Glutamatergic neuron (in vitro differentiated cells): ENCODE data around the gene CCDC86. TPM values are rescaled to one million over a fixed set of nuclear protein-coding genes. Genes with fewer than 3 reads are reported as not detected.
"Not testable (repeated sequence)": the region's sequence is repeated elsewhere in the genome, so short reads cannot be mapped to it uniquely, and the experiment has no call there.

Source experiments
- DNase-seq: peaks from one replicate; pipeline ENCODE4 v3.0.0; 2022
- H3K27ac Mint-ChIP-seq: one replicate; pipeline ENCODE4 v1.8.0; 2020; ENCODE audit warnings: mild to moderate bottlenecking, mixed read lengths, inconsistent platforms; ENCODE audit not compliant: unreplicated experiment
- H3K27me3 Mint-ChIP-seq: one replicate; pipeline ENCODE4 v1.8.0; 2020; ENCODE audit warnings: mild to moderate bottlenecking, moderate library complexity, mixed read lengths, inconsistent platforms; ENCODE audit not compliant: unreplicated experiment
- H3K36me3 Mint-ChIP-seq: one replicate; pipeline ENCODE4 v1.8.0; 2020; ENCODE audit warnings: mild to moderate bottlenecking, mixed read lengths, inconsistent platforms; ENCODE audit not compliant: unreplicated experiment
- H3K4me1 Mint-ChIP-seq: one replicate; pipeline ENCODE4 v1.8.0; 2020; ENCODE audit warnings: mild to moderate bottlenecking, low read depth, mixed read lengths, inconsistent platforms; ENCODE audit not compliant: unreplicated experiment
- H3K4me3 Mint-ChIP-seq: one replicate; pipeline ENCODE4 v1.8.0; 2020; ENCODE audit warnings: mild to moderate bottlenecking, mixed read lengths, inconsistent platforms; ENCODE audit not compliant: unreplicated experiment
- H3K9me3 Mint-ChIP-seq: one replicate; pipeline ENCODE4 v1.8.0; 2020; ENCODE audit warnings: mild to moderate bottlenecking, moderate library complexity, mixed read lengths, inconsistent platforms; ENCODE audit not compliant: unreplicated experiment
- CTCF ChIP-seq: fragments of 200-600 bp; sonication (generic); IDR thresholded peaks from one replicate; pipeline ENCODE4 v1.5.0; 2021; ENCODE audit not compliant: partially characterized antibody, unreplicated experiment
- total RNA-seq: library from RNA; stranded (reverse); fragmentation: NEBNext Ultra II Directional; extraction: Animal tissue kit (Norgen Biotek cat#: 25700); gene quantifications from one replicate; pipeline ENCODE4 v1.2.1, GENCODE V29; 2021; ENCODE audit not compliant: unreplicated experiment

The CCDC86 gene
- total RNA-seq, 1 donor from 2014 or later = 12.7 TPM

- H3K4me3 Mint-ChIP-seq = no peak overlapping the region
- TF ChIP-seq CTCF = no peak
- DNase-seq = no peak
- peaks cover 3% of the 10 kb centered on the region for H3K36me3 Mint-ChIP-seq
- no peaks in the 10 kb centered on the region for H3K4me1 Mint-ChIP-seq
- H3K27ac Mint-ChIP-seq = no peak overlapping the region
- H3K9me3 Mint-ChIP-seq = peaks cover 2% of the 10 kb centered on the region
- H3K27me3 Mint-ChIP-seq = peaks cover 10% of the 10 kb centered on the region
Measured at GRCh38 chr11:60821827-60822599, 19.9 kb upstream of the CCDC86 start.

- not testable (repeated sequence) for H3K27ac Mint-ChIP-seq, H3K4me1 Mint-ChIP-seq, DNase-seq, H3K4me3 Mint-ChIP-seq, H3K9me3 Mint-ChIP-seq, H3K36me3 Mint-ChIP-seq
- H3K27me3 Mint-ChIP-seq = peaks cover 15% of the 10 kb centered on the region
Measured at GRCh38 chr11:60823745-60824306, 18.1 kb upstream of the CCDC86 start.

GRCh38 chr11:60825118-60825517 is 16.8 kb upstream of the CCDC86 start:
- TF ChIP-seq CTCF = no peak
- DNase-seq = no peak
- H3K27me3 Mint-ChIP-seq = peaks cover 16% of the 10 kb centered on the region
- no peak overlapping the region for H3K4me3 Mint-ChIP-seq
- H3K4me1 Mint-ChIP-seq = peaks cover 3% of the 10 kb centered on the region
- H3K36me3 Mint-ChIP-seq = no peaks in the 10 kb centered on the region
- peaks cover 2% of the 10 kb centered on the region for H3K9me3 Mint-ChIP-seq
- no peak overlapping the region for H3K27ac Mint-ChIP-seq

- no peak overlapping the region for H3K27ac Mint-ChIP-seq
- no peak for DNase-seq
- no peaks in the 10 kb centered on the region for H3K36me3 Mint-ChIP-seq
- no peak overlapping the region for H3K4me3 Mint-ChIP-seq
- peaks cover 14% of the 10 kb centered on the region for H3K27me3 Mint-ChIP-seq
- peaks cover 3% of the 10 kb centered on the region for H3K4me1 Mint-ChIP-seq
- no peak for TF ChIP-seq CTCF
- peaks cover 2% of the 10 kb centered on the region for H3K9me3 Mint-ChIP-seq
Measured at GRCh38 chr11:60825790-60826189, 16.1 kb upstream of the CCDC86 start.

DNA sequence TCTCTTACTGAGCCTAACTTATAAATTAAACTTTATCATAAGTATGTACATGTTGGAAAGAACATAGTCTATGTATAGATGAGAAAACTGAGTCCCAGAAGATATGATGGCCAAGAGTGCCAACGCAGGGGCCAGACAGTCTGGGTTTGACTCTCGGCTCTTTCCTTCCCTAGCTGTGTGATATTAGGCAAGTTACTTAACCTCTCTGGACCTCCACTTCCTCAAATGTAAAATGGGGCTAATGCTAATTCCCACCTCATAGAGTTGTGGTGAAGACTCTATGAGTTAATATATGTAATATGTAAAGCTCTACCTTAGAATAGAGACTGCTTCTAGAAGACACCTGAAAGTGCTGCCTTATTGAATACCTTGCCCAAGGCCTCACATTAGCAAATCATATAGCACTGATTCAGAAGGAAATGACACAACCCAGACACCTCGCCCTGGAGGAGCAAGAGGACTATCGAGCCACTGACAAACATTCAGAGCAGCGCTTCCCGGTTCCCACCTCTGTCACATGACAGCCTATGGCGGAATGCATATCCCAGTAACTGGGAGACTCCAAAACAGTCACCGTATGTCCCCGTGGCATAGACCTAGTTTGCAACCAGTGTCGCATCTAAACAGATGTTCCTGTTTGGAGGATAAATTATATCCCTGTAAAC is 11.3 kb upstream of the CCDC86 start:
- Mint-ChIP-seq H3K4me3 (no peak overlapping the region), H3K27ac (no peak overlapping the region), H3K4me1 (peaks cover 7% of the 10 kb centered on the region), H3K9me3 (no peaks in the 10 kb centered on the region), H3K36me3 (no peaks in the 10 kb centered on the region), H3K27me3 (peaks cover 9% of the 10 kb centered on the region)
- no peak for TF ChIP-seq CTCF
- DNase-seq = no peak
